HepG2 (cell line): ENCODE data around the gene THRAP3.
"Not testable (repeated sequence)": the region's sequence is repeated elsewhere in the genome, so short reads cannot be mapped to it uniquely, and the experiment has no call there.

Source experiments
- ATRX ChIP-seq: sonication (generic); formaldehyde crosslinking; IDR thresholded peaks from 2 replicates; pipeline ENCODE4 v1.4.0; 2020; ENCODE audit warnings: missing genetic modification reagents, borderline replicate concordance
- CREB3 ChIP-seq: sonication (generic); formaldehyde crosslinking; IDR thresholded peaks from 2 replicates; pipeline ENCODE4 v1.5.0; 2020; ENCODE audit warnings: missing genetic modification reagents
- CTCF ChIP-seq: sonication (generic); formaldehyde crosslinking; IDR thresholded peaks from 2 replicates; pipeline ENCODE4 v1.5.0; 2020; ENCODE audit warnings: mild to moderate bottlenecking, missing genetic modification reagents, moderate library complexity
- MXI1 ChIP-seq: IDR thresholded peaks from 3 replicates; pipeline ENCODE4 v1.6.1; 2012; ENCODE audit warnings: low read depth, low read length, inconsistent platforms, borderline replicate concordance
- MYC ChIP-seq: sonication (generic); formaldehyde crosslinking; IDR thresholded peaks from 2 replicates; pipeline ENCODE4 v1.9.0; 2021; ENCODE audit warnings: missing genetic modification reagents, borderline replicate concordance
- SIN3A ChIP-seq: IDR thresholded peaks from 2 replicates; pipeline ENCODE4 v1.6.1; 2011; ENCODE audit warnings: low read depth, mild to moderate bottlenecking, control low read depth, low read length, borderline replicate concordance
- STAT6 ChIP-seq: sonication (generic); formaldehyde crosslinking; IDR thresholded peaks from 2 replicates; pipeline ENCODE4 v1.4.0; 2020; ENCODE audit warnings: missing genetic modification reagents, mild to moderate bottlenecking, borderline replicate concordance
- TAF1 ChIP-seq: sonication (generic); formaldehyde crosslinking; IDR thresholded peaks from 2 replicates; pipeline ENCODE4 v1.4.0; 2020; ENCODE audit warnings: missing genetic modification reagents
- ZMYM4 ChIP-seq: sonication (generic); formaldehyde crosslinking; IDR thresholded peaks from 2 replicates; pipeline ENCODE4 v1.8.1; 2023; ENCODE audit warnings: mild to moderate bottlenecking, missing genetic modification reagents

- TF ChIP-seq CTCF; STAT6 (CRISPR knock-in tag); CREB3 (CRISPR knock-in tag); SIN3A; TAF1 (CRISPR knock-in tag); ATRX (CRISPR knock-in tag); MXI1; ZMYM4; MYC (CRISPR knock-in tag): not testable (repeated sequence)
Measured at GRCh38 chr1:36196805-36197204, 27.4 kb upstream of the THRAP3 start.
